Mesothelial cell of epicardium (in vitro differentiated cells): Measurements from ENCODE around the gene FBXO40. TPM values are rescaled to one million over a fixed set of nuclear protein-coding genes. Genes with fewer than 3 reads are reported as not detected.
"Not testable (repeated sequence)": the region's sequence is repeated elsewhere in the genome, so short reads cannot be mapped to it uniquely, and the experiment has no call there.

ENCODE experiments used
- DNase-seq, 2 experiments: peaks; one replicate each; pipeline ENCODE4 v3.0.0; 2021; ENCODE audit warnings: low spot score in 2 of 2; ENCODE audit not compliant: unreplicated experiment in 2 of 2
- H3K27ac Mint-ChIP-seq: 2 replicates; pipeline ENCODE4 v1.8.0; 2021; ENCODE audit warnings: mixed read lengths
- H3K27me3 Mint-ChIP-seq: 2 replicates; pipeline ENCODE4 v1.8.0; 2021; ENCODE audit warnings: low read depth, mixed read lengths
- H3K36me3 Mint-ChIP-seq: 2 replicates; pipeline ENCODE4 v1.8.0; 2021; ENCODE audit warnings: mixed read lengths
- H3K4me1 Mint-ChIP-seq: 2 replicates; pipeline ENCODE4 v1.8.0; 2021; ENCODE audit warnings: mixed read lengths
- H3K4me3 Mint-ChIP-seq: 2 replicates; pipeline ENCODE4 v1.8.0; 2021; ENCODE audit warnings: mild to moderate bottlenecking, moderate library complexity, mixed read lengths
- H3K9me3 Mint-ChIP-seq: 2 replicates; pipeline ENCODE4 v1.8.0; 2021; ENCODE audit warnings: mixed read lengths
- total RNA-seq: library from RNA; stranded (reverse); gene quantifications from 3 replicates; pipeline ENCODE4 v1.2.1, GENCODE V29; 2021
- TF ChIP-seq, protein P1 (sequence below): fragments of 200-600 bp; sonication (generic); IDR thresholded peaks from one replicate; pipeline ENCODE4 v1.5.0; 2021; ENCODE audit warnings: antibody characterized with exemption; ENCODE audit not compliant: unreplicated experiment

The FBXO40 gene
- total RNA-seq, 1 donor from 2014 or later, result not detected

DNA sequence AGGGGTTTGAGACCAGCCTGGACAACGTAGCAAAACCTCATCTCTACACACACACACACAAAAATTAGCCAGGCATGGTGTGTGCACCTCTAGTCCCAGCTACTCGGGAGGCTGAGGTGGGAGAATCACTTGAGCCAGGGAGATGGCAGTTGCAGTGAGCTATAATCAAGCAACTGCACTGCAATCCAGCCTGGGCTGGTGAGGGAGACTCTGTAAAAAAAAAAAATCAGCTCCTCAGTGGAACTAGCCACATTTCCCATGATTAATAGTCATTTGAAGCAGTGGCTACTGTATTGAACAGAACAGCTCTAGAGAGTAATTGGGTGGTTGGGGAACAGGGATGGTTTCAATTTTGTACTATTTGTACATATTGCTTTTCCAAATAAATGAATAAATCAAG is 11.5 kb upstream of the FBXO40 start:
- no peaks in the 10 kb centered on the region for H3K9me3 Mint-ChIP-seq

DNA sequence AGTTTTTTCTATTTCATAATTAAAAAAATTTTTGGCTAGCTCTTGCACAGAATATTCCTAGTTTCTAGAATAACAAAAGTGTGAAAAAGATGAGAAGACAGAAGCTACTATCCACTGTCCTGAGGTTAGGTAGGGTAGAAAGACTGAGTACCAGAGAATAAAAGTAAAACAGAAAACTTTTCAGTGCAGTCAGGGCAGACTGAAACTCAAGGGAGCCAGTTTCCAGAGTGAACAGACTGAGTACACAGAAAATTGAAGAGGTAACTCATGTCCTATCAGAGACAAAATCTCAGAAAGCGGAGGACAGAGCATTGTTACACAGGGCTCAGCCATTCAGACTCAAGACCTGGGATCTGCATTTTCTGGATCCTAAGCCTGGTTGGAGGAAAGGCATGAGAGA is 8.8 kb upstream of the FBXO40 start:
- DNase-seq, result no peak
- Mint-ChIP-seq H3K27me3 (peaks cover 23% of the 10 kb centered on the region), H3K4me3 (no peak overlapping the region), H3K36me3 (no peaks in the 10 kb centered on the region), H3K4me1 (no peaks in the 10 kb centered on the region), H3K27ac (no peak overlapping the region), H3K9me3 (no peaks in the 10 kb centered on the region)
- TF ChIP-seq, protein P1, sequence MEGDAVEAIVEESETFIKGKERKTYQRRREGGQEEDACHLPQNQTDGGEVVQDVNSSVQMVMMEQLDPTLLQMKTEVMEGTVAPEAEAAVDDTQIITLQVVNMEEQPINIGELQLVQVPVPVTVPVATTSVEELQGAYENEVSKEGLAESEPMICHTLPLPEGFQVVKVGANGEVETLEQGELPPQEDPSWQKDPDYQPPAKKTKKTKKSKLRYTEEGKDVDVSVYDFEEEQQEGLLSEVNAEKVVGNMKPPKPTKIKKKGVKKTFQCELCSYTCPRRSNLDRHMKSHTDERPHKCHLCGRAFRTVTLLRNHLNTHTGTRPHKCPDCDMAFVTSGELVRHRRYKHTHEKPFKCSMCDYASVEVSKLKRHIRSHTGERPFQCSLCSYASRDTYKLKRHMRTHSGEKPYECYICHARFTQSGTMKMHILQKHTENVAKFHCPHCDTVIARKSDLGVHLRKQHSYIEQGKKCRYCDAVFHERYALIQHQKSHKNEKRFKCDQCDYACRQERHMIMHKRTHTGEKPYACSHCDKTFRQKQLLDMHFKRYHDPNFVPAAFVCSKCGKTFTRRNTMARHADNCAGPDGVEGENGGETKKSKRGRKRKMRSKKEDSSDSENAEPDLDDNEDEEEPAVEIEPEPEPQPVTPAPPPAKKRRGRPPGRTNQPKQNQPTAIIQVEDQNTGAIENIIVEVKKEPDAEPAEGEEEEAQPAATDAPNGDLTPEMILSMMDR, result no peak

More for the DNA sequence above, 11.5 kb upstream of the FBXO40 start:
- no peaks in the 10 kb centered on the region for H3K4me1 Mint-ChIP-seq
- H3K36me3 Mint-ChIP-seq, result no peaks in the 10 kb centered on the region
- H3K27me3 Mint-ChIP-seq, result peaks cover 23% of the 10 kb centered on the region
- no peak overlapping the region for H3K4me3 Mint-ChIP-seq
- no peak for DNase-seq
- TF ChIP-seq, protein P1, result no peak
- H3K27ac Mint-ChIP-seq, result no peak overlapping the region

DNA sequence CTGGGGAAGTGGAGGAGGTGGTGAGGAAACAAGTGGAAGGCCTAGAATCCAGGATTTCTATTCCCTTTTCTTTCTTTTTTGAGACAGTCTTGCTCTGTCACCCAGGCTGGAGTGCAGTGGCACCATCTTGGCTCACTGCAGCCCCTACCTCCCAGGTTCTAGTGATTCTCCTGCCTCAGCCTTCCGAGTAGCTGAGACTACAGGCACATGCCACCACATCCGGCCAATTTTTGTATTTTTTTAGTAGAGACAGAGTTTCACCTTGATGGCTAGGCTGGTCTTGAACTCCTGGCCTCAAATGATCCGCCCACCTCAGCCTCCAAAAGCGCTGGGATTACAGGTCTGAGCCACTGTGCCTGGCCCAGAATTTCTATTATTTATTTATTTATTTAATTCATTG is 627 bp downstream of the FBXO40 start:
- not testable (repeated sequence) for H3K27ac Mint-ChIP-seq, H3K36me3 Mint-ChIP-seq, DNase-seq, H3K9me3 Mint-ChIP-seq, H3K4me3 Mint-ChIP-seq, H3K4me1 Mint-ChIP-seq, H3K27me3 Mint-ChIP-seq

DNA sequence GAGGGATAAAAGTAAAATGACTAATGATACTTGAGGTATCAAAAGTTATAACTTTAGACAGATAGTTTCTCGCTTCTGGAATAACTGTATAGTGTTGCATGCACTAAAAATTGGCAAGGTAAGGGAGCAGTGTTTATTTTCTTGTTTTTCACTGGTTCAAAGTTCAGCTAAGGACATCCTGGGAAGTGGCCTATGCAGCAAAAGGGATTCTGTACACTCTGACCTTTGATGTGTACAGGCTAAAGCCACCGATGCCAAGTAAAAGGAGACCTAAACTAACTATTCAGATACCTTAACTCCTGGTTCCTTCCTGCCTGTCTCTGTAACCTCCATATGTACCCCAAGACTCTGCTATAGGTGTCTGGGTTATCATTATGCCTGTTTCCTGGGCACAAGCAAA is 1.7 kb downstream of the FBXO40 start:
- peaks cover 3% of the 10 kb centered on the region for H3K27me3 Mint-ChIP-seq
- TF ChIP-seq, protein P1, result no peak
- no peaks in the 10 kb centered on the region for H3K9me3 Mint-ChIP-seq
- no peak for DNase-seq
- H3K36me3 Mint-ChIP-seq, result no peaks in the 10 kb centered on the region
- no peak overlapping the region for H3K27ac Mint-ChIP-seq
- H3K4me3 Mint-ChIP-seq, result no peak overlapping the region
- no peaks in the 10 kb centered on the region for H3K4me1 Mint-ChIP-seq

DNA sequence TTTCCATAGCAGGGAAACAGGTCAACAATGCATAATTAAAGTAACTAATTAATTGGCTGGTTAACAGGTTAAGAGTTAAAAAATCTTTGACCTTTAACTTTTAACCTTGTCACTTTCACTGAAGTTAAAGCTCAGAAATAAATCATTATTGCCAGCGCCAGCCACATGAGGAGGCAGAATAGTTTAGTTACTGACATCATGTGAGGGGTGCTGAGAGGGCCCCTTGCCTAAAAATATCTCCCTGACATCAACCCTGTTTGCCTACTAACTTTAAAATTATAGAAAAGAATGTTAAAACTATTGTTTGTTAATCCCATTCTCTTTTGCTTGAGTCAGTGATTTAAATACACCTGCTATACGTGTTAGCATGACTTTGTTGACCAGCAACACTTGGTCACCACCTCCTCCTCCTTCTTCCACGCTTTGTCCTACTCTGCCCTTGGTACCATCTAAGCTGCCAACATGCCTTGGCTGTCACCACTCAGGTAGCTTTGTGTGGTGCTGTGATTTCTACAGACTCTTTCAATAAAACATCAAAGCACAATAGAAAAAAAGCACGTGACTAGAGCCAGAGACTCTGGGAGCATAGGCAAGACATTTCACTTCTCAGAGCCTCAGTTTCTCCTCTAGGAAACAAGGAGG is 2.7 kb downstream of the FBXO40 start:
- no peaks in the 10 kb centered on the region for H3K9me3 Mint-ChIP-seq
- H3K27me3 Mint-ChIP-seq, result peaks cover 3% of the 10 kb centered on the region
- no peaks in the 10 kb centered on the region for H3K36me3 Mint-ChIP-seq
- no peaks in the 10 kb centered on the region for H3K4me1 Mint-ChIP-seq
- no peak for DNase-seq
- TF ChIP-seq, protein P1, result no peak
- H3K4me3 Mint-ChIP-seq, result no peak overlapping the region
- H3K27ac Mint-ChIP-seq, result no peak overlapping the region

DNA sequence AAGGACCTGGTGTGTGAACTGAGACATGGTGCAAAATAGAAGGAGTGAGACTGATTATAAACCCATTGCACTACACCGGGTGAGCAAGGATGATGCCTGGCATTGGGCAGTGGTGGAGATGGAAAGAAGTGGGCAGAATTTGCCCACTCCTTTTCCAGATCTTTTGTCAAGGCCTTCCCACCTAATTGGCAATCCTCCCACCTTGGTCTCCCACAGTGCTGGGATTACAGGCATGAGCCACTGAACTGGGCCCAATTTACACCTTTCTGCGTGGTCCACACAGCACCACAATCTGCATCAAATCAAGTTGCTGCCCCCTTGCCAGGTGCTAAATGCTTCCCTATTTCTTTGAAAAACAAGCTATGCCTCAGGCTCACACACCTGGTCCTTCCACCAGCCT is 5.4 kb downstream of the FBXO40 start:
- Mint-ChIP-seq H3K27me3 (no peaks in the 10 kb centered on the region), H3K4me1 (no peaks in the 10 kb centered on the region), H3K27ac (no peak overlapping the region), H3K4me3 (no peak overlapping the region), H3K9me3 (no peaks in the 10 kb centered on the region), H3K36me3 (no peaks in the 10 kb centered on the region)
- TF ChIP-seq, protein P1, result no peak
- no peak for DNase-seq

DNA sequence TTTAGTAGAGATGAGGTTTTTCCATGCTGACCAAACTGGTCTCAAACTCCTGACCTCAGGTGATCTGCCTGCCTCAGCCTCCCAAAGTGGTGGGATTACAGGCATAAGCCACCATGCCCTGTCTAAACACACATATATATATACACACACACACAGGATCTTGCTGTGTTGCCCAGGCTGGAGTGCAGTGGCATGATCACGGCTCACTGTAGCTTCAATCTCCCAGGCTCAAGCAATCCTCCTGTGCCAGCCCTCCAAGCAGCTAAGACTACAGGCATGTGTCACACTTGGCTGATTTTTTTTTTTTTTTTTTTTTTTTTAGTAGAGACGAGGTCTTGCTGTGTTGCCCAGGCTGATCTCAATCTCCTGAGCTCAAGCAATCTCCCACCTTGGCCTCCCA is 6.7 kb downstream of the FBXO40 start:
- H3K9me3 Mint-ChIP-seq, H3K27me3 Mint-ChIP-seq, H3K4me1 Mint-ChIP-seq, H3K27ac Mint-ChIP-seq, H3K4me3 Mint-ChIP-seq, H3K36me3 Mint-ChIP-seq, DNase-seq: not testable (repeated sequence)
